CMK (cell line): ENCODE measurements around the gene ARL2BP.

Experiments used
- DNase-seq: peaks from one replicate; pipeline ENCODE4 v3.0.0-alpha.2; 2010; ENCODE audit warnings: low read depth

The ARL2BP gene

GRCh38 chr16:57235128-57236021 lies 9.7 kb upstream of the ARL2BP start:
- no peak for DNase-seq

- no peak for DNase-seq
Measured at GRCh38 chr16:57236022-57236350, 9.1 kb upstream of the ARL2BP start.

GRCh38 chr16:57238682-57239081 lies 6.4 kb upstream of the ARL2BP start:
- no peak for DNase-seq

- no peak for DNase-seq
Measured at GRCh38 chr16:57239107-57239506, 6.0 kb upstream of the ARL2BP start.

- no peak for DNase-seq
Measured at GRCh38 chr16:57240851-57241250, 4.2 kb upstream of the ARL2BP start.

GRCh38 chr16:57242650-57243049 lies 2.4 kb upstream of the ARL2BP start:
- DNase-seq: no peak

GRCh38 chr16:57244463-57244766 lies 644 bp upstream of the ARL2BP start:
- no peak for DNase-seq

GRCh38 chr16:57245472-57246113 lies 534 bp downstream of the ARL2BP start:
- DNase-seq: no peak

GRCh38 chr16:57251352-57251751 lies 6.3 kb downstream of the ARL2BP start:
- DNase-seq: no peak

- no peak for DNase-seq
Measured at GRCh38 chr16:57252148-57252721, 7.2 kb downstream of the ARL2BP start.

GRCh38 chr16:57253466-57253865 lies 8.4 kb downstream of the ARL2BP start:
- DNase-seq: no peak

- no peak for DNase-seq
Measured at GRCh38 chr16:57255686-57256415, 10.8 kb downstream of the ARL2BP start.

- no peak for DNase-seq
Measured at GRCh38 chr16:57256601-57257395, 11.7 kb downstream of the ARL2BP start.

GRCh38 chr16:57257455-57258070 lies 12.5 kb downstream of the ARL2BP start:
- DNase-seq: no peak

- no peak for DNase-seq
Measured at GRCh38 chr16:57258226-57258909, 13.3 kb downstream of the ARL2BP start.

- no peak for DNase-seq
Measured at GRCh38 chr16:57258910-57259475, 13.9 kb downstream of the ARL2BP start.

- no peak for DNase-seq
Measured at GRCh38 chr16:57260294-57260929, 15.4 kb downstream of the ARL2BP start.

- DNase-seq: no peak
Measured at GRCh38 chr16:57261806-57262205, 16.7 kb downstream of the ARL2BP start.

- DNase-seq: no peak
Measured at GRCh38 chr16:57262841-57263540, 17.9 kb downstream of the ARL2BP start.
